HEK293T (cell line): ENCODE measurements around the gene ALDH3A1.

Source experiments
- ELF4 ChIP-seq: fragments of 450-650 bp; IDR thresholded peaks from 2 replicates; pipeline ENCODE4 v1.6.1; 2017; ENCODE audit warnings: antibody characterized with exemption
- FOXA1 ChIP-seq: fragments of 450-650 bp; IDR thresholded peaks from 2 replicates; pipeline ENCODE4 v1.6.1; 2016; ENCODE audit warnings: mild to moderate bottlenecking
- LEF1 ChIP-seq: fragments of 450-650 bp; IDR thresholded peaks from 2 replicates; pipeline ENCODE4 v1.6.1; 2017; ENCODE audit warnings: mild to moderate bottlenecking, borderline replicate concordance
- NFRKB ChIP-seq: fragments of 450-650 bp; IDR thresholded peaks from 2 replicates; pipeline ENCODE4 v1.6.1; 2016; ENCODE audit warnings: mild to moderate bottlenecking, moderate library complexity
- SP1 ChIP-seq: fragments of 450-650 bp; IDR thresholded peaks from 2 replicates; pipeline ENCODE4 v1.6.1; 2017
- TF ChIP-seq, protein P1 (sequence below): fragments of 450-650 bp; IDR thresholded peaks from 2 replicates; pipeline ENCODE4 v1.6.1; 2016

DNA sequence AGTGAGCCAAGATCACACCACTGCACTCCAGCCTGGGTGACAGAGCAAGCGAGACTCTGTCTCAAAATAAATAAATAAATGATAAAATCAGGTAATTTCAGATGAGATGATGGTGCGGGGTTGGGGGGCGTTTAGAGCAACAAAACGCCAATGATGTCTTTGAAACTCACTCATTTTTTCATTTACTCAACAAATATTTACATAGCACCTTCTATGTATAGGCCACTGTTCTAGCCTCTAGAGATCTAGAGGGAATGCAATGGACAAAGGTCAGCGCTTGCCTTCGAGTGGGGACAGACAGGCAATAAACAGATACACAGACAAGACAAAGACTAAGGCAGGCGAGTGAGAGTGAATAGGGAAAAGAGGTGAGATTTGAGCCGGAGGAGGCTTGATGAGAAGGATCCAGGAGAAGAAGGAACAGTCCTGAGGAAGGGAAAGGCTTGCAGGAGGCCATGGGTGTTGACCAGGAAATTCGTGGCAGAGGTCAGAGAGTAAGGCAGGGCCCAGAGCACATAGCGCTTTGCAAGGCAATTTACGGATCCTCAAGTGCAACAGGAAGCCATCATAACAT lies 14.1 kb downstream of the ALDH3A1 start:
- TF ChIP-seq ELF4 (no peak), NFRKB (no peak), SP1 (no peak), FOXA1 (no peak), LEF1 (no peak)
- TF ChIP-seq, protein P1, sequence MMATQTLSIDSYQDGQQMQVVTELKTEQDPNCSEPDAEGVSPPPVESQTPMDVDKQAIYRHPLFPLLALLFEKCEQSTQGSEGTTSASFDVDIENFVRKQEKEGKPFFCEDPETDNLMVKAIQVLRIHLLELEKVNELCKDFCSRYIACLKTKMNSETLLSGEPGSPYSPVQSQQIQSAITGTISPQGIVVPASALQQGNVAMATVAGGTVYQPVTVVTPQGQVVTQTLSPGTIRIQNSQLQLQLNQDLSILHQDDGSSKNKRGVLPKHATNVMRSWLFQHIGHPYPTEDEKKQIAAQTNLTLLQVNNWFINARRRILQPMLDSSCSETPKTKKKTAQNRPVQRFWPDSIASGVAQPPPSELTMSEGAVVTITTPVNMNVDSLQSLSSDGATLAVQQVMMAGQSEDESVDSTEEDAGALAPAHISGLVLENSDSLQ, result no peak
